Endothelial cell of umbilical vein (primary cell): ENCODE results near the gene THSD7A.

Source experiments
- CTCF ChIP-seq, 2 donors: IDR thresholded peaks; 1 replicate in 1 of 2; 2 replicates in 1 of 2; pipeline ENCODE4 v1.5.1; 2011; ENCODE audit warnings: low read length in 2 of 2, mild to moderate bottlenecking in 2 of 2, moderate library complexity in 2 of 2, control low read depth in 1 of 2, inconsistent platforms in 1 of 2, low read depth in 1 of 2; ENCODE audit not compliant: insufficient read depth in 1 of 2; ENCODE audit errors: extremely low read depth in 1 of 2
- POLR2A ChIP-seq: IDR thresholded peaks from 2 replicates; pipeline ENCODE4 v1.6.1; 2012; ENCODE audit warnings: low read depth, mild to moderate bottlenecking, control low read depth, low read length

- TF ChIP-seq CTCF (IDR thresholded peaks at IDR 0.05; ENCODE audit: extremely low read depth in 1 of 2, insufficient read depth in 1 of 2, low read depth in 1 of 2, low read length in 2 of 2) (no peak), POLR2A (no peak)
These were observed 408.0 kb downstream of the THSD7A start for GRCh38 chr7:11424006-11424405.
